Peyer's patch (tissue), 4 donors: ENCODE results near the gene RNF180.

Experiments used
- CTCF ChIP-seq, 6 experiments: fragments of 450-650 bp in 4 of 6; fragments of 200-600 bp in 2 of 6; sonication (generic) in 1 of 6; IDR thresholded peaks; one replicate each; pipeline ENCODE4 v1.5.1; 2017 to 2019; ENCODE audit warnings: antibody characterized with exemption in 6 of 6, mild to moderate bottlenecking in 3 of 6, moderate library complexity in 1 of 6
- POLR2A ChIP-seq, 2 donors: fragments of 450-650 bp; IDR thresholded peaks; one replicate each; pipeline ENCODE4 v1.5.1; 2017; ENCODE audit warnings: antibody characterized with exemption in 2 of 2, mild to moderate bottlenecking in 2 of 2, moderate library complexity in 2 of 2

GRCh38 chr5:64323591-64323990, 157.9 kb downstream of the RNF180 start:
- TF ChIP-seq POLR2A (IDR thresholded peaks at IDR 0.05) = no peak
- TF ChIP-seq CTCF (IDR thresholded peaks at IDR 0.05) = no peak
